ENCODE results near the gene CNKSR1.

GRCh38 chr1:26190373-26190987 lies 13.2 kb downstream of the CNKSR1 start, which contains the start of gene CATSPER4:
- TF ChIP-seq, protein P1, sequence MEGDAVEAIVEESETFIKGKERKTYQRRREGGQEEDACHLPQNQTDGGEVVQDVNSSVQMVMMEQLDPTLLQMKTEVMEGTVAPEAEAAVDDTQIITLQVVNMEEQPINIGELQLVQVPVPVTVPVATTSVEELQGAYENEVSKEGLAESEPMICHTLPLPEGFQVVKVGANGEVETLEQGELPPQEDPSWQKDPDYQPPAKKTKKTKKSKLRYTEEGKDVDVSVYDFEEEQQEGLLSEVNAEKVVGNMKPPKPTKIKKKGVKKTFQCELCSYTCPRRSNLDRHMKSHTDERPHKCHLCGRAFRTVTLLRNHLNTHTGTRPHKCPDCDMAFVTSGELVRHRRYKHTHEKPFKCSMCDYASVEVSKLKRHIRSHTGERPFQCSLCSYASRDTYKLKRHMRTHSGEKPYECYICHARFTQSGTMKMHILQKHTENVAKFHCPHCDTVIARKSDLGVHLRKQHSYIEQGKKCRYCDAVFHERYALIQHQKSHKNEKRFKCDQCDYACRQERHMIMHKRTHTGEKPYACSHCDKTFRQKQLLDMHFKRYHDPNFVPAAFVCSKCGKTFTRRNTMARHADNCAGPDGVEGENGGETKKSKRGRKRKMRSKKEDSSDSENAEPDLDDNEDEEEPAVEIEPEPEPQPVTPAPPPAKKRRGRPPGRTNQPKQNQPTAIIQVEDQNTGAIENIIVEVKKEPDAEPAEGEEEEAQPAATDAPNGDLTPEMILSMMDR (IDR thresholded peaks at IDR 0.05) = peak; percentile 23
- no peak for TF ChIP-seq ZFX (IDR thresholded peaks at IDR 0.05; ENCODE audit: borderline replicate concordance)

Data from 22Rv1 (cell line).